M059J (cell line): ENCODE measurements around the gene NXN. TPM values are rescaled to one million over a fixed set of nuclear protein-coding genes. Genes with fewer than 3 reads are reported as not detected.
"Not testable (repeated sequence)": the region's sequence is repeated elsewhere in the genome, so short reads cannot be mapped to it uniquely, and the experiment has no call there.

Experiments
- DNase-seq: peaks from one replicate; pipeline ENCODE4 v3.0.0-alpha.2; 2012; ENCODE audit warnings: low read depth
- total RNA-seq: library from RNA; depleted of rRNA; stranded (reverse); fragments of >200 nt; shearing (Covaris generic); gene quantifications from 2 replicates; pipeline ENCODE4 v1.2.3, GENCODE V29; 2014

The NXN gene
- total RNA-seq, 1 experiment from 2014 or later = 32.8 TPM

DNA sequence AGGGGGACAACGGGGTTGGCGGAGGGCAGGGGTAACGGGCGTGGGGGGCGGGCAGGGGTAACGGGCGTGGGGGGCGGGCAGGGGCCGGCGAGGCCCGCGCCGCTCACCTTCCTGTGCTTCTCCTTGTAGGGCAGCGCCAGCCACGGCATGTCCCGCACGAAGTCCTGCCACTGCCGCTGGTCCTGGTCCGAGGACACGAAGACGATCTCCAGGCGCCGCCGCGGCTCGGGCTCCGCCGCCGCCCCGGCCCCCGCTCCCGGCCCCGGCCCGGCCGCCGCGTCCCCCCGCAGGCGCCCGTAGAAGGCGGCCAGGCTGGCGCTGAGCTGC, 401 bp downstream of the NXN start:
- DNase-seq = no peak

DNA sequence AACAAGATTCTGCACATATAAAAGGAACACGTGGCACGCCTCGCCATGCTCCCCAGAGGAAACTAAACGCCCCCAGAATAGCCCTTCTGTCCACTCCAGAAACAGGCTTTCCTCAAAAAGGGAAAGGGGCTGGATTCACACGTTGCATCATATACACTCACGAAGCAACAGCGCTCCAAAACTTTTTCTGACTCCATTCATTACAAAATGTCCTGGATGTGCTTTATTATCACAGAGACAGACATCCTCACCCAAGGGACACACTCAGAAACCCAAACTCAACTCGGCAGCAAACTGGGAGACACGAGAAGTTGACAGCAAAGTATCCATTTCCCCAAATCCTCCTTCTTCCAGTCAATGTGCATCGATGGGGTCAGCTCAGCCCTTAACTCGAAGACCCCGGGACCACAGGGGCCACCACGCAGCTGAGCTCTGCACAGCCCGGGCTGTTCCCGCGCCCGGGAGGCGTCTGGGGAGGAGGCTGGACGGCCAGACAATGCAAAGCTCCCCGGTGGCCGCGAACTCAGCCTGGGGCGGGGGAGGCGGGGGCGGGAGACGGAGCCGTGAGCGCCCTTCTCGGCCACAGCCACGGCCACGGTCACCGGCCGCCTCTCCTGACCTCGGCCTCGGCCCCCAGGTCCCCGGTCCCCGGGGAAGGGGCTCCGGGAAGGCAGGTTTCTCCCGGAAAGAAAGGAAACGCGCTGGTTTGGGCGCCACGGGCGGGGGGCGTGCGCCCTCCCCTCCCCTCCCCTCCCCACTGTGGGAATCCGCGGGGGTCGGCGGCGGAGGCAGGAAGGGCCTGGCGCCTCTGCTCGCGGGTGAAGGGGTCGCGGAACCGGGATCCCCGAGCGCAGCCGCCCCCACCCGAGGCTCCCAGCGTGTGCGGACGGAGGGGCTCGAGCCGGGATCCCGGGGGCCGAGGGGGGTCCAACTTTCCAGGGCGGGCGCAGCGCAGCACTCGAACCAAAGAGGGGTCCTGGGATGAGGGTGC, 1.2 kb downstream of the NXN start:
- DNase-seq = peak; percentile 35

DNA sequence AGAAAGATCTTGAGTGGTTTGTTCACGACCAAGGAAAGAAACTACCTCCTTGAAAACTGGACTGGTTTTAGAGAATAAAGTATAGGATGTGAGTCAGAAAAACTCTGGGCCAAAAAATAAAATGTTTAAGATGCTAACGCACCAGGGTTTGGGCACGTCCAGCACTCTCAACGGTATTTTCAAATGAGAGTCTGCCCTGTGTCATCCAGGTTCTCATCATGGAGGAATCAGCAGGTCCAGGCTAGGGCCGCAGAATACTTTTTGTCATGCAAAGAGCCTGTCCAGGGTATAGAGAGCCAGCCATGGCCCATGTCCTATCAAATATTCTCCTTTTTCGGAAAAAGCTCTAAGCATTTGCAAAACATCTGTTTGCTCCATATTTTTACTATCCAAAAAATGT, 2.4 kb downstream of the NXN start:
- no peak for DNase-seq

DNA sequence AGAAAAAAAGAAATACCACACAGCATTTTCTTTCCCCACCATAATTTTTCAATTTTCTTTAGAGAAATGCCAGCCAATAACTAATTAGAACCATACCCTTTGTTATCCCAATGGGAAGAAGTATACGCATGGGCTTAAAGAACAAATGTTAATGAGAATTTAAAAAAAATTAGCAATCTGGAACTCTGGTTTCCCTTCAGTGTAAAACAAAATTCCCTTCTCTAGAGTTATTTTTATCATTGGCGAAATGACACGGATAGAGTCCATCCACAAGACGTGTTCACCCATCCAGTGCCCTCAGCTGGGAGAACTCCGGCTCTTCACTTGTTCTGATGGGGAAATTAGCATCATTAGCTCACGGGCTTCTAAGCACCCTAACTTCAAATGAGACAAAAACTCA, 3.3 kb downstream of the NXN start:
- DNase-seq = no peak

DNA sequence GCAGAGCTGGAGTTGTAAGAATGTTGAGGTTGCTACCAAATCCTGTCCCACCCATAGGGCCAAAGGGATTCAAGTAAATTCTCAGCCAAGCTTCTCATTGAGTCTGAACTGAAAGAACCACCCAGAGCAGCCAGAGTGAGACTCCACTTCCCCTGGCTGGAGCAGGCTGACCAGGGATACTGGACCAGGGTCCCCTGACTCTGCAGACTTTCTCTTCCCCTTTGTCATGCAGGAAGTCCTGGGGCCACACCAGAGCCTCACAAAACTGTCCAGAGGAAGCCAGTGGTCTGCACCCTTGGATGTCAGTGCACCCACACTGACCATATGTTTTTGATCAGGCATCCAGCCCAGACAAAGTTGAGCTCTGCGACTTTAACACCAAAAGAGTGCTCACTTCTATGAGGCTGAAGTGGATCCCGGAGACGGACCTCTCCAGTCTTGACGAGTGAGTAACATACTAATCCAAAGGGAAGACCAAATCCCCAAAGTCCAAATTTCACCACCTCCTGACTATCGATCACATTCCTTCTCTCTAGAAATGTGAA, 4.1 kb downstream of the NXN start:
- DNase-seq = no peak

DNA sequence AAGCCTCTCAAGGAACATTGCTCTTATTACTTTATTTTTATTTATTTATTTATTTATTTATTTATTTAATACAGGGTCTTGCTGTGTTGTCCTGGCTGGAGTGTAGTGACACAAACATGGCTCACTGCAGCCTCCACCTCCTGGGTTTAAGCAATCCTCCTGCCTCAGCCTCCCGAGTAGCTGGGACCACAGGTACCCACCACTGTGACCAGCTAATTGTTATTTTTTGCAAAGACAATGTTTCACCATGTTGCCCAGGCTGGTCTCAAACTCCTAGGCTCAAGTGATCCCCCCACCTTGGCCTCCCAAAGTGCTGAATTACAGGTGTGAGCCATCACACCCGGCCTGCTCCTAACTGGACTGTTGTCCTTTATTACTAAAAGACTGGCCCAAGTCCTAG, 4.8 kb downstream of the NXN start:
- DNase-seq = not testable (repeated sequence)

DNA sequence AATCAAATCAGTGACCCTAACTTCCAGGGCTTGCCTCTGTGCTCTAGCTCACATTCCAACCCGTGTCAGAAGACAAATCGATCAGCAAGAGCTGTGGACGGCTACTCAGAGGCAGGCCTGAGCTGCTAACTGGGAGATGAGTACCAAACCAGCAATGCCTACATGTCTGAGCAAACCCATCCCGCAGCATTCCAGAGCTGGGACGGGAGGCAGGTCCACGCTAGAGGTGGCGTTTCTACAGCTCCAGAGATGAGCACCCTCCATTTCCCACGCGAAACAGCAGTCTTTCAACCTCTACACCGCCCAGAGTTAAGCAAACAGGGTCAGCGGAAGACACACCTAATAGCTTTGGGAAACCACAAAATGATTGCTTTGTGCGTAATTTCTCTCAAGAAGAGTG, 6.5 kb downstream of the NXN start:
- DNase-seq = no peak

DNA sequence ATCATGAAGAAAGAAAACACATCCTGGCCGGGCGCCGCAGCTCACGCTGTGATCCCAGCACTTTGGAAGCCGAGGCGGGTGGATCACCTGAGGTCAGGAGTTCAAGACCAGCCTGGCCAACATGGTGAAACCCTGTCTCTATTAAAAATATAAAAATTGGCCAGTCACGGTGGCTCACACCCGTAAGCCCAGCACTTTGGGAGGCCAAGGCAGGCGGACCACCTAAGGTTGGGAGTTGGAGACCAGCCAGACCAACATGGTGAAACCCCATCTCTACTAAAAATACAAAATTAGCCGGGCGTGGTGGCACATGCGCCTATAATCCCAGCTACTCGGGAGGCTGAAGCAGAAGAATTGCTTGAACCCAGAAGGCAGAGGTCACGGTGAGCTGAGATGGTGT, 7.7 kb downstream of the NXN start:
- DNase-seq = not testable (repeated sequence)

DNA sequence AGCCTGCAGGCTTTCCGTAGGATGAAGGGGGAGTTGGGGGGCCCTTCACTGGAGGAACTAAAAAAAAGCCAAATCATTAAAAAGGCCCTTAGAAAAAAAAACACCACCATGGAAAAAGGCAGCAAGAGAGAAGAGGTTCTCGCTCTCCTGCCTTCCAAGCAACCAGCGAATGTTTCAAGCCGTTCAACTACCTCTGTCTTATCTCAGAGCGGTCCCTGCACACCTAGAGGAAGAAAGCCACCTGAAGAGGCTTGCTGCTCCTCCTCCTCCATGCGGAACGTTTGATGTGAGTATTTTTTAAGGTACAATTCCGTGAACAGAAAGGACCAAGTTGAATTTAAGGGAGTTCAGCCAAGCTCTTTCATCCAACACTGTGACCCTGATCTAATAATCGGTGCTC, 9.2 kb downstream of the NXN start:
- no peak for DNase-seq

DNA sequence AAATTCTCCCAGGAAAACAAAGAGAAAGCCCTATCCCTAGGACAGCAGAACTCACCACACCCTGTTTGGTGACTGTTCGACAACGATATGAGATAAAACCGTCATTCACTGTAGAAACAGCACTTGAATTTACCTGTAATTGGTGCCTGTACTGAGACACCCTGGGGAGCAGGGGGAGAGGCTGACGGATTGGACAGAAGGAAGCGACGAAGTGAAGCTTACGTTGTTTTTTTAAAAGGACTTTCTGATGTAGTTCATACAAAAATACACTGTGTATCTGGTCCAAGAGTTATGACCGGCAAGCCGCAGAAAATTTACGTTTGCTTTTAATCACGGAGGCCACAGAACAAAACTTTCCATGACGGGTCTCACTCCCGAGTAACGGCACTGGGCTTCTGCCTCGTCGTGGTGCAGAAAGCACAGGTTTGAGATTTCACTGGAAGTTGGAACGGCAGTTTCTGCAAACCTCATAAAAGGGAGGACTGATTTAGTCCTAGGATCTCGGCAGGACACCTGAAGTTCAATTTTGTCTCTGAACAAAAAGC, 9.7 kb downstream of the NXN start:
- DNase-seq = no peak

DNA sequence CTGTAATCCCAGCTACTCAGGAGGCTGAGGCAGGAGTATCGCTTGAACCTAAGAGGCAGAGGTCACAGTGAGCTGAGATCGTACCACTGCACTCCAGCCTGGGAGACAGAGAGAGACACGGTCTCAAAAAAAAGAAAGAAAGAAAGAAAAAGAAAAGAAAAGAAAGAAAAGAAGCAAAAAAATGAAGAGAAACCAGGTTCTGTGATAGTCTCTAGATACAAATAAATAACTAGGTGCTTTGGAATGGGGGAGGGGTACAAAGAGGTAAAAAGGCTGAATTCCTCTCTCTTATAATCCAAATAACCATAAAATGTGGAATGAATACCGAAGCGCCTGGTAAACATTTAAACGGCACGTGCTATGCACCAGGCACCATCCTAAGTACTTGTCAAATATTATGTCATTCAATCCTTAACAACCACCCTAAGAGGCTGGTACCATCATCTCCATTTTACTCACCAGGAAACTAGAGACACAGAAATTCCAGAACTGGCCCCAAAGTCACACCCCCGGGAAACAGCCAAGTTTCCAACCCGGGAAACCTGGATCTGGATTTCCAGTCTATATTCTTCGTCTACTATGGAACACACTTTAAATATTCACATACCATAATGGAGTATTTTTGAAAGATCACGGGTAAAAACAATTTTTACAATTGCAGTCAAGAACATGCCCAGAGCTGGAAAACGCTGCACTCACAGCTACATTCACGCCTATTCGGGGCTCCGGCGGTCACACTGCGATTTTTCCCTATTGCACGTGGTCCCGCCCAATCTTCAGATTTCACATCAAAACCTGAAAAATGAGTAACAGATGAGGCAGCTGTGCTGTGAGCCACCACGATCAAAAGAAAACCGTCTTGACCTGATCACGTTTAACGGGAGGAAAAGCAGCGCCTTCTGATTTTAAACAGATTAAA, 10.5 kb downstream of the NXN start:
- no peak for DNase-seq

DNA sequence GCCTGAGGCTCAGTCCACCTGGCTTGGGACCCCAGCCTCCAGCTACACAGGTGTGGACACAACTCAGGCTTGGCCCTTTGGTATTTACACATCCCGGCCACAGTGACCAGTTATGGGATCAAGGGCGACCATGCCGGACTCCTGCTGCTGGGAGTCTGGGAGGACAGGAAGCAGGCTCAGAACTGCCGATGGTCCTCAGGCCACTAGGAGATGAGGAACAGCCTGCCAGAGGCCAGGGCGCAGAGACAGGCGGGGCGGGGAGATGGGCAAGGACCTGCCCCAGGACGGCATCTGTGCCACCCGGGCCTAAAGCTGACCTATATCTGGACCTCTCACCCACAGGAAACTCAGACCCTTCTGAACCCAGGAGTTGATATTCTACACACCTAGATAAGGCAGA, 12.5 kb downstream of the NXN start:
- DNase-seq = no peak

DNA sequence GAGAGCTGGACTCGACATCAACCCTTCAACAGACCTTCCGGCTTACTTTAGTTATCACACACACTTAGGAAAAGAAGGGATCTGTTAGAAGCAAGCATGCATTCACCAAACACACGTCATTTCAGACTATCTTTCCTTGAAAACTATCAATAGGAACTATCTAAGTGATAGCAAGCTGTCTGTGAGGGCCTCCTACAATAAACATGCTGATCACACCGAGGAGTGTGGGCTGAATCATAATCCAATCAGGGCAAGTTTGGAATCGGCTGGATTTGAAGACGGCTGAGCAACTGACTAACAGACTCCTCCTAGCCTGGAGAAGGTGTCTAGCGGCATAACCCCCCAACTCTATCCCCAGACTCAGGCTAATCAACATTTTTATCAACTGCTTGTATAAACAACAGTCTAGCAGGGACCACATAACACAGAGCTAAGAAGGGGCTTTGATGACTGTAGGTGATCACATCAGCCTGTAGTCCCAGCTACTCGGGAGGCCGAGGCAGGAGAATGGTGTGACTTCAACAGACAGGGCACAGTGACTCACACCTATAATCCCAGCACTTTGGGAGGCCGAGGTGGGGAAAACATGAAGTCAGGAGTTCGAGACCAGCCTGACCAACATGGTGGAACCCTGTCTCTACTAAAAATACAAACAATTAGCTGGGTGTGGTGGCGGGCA, 14.1 kb downstream of the NXN start:
- DNase-seq = no peak

DNA sequence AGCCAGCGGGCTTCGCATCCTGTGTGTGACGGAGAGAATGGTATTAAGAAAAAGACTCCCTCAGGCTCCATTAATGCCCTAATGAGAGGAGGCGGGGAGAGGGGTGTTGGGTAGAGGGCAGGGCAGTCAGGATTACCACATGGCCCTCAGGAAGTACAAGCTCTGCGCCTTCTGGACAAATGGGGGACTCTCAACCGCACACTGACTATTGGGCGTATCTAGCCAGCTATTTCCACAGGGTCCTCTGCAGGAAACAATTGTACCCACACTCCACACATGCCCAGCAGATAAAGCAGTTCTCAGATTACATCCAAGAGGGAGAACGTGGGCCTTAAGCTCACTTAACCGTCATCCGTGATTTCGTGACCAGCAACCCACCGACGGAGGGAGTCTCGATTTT, 14.7 kb downstream of the NXN start:
- DNase-seq = no peak

DNA sequence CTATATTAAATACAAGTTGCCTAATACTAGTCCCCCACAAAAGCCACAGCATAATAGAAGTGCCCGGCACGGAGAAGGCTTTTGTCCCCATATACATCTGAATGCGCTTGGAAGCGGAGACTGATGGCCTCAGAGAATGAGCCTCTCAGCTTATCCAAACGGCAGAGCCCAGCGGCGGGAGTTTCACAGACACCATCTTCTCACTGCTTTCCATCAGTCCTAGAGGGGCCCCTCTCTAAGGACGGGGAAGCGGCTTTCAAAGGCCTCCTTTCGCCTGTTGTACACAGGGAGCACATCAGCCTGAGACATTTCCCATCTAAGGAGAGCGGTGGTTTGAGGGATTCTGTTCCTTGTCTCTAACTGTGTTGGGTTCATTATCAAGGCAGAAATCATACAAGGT, 16.9 kb downstream of the NXN start:
- no peak for DNase-seq

DNA sequence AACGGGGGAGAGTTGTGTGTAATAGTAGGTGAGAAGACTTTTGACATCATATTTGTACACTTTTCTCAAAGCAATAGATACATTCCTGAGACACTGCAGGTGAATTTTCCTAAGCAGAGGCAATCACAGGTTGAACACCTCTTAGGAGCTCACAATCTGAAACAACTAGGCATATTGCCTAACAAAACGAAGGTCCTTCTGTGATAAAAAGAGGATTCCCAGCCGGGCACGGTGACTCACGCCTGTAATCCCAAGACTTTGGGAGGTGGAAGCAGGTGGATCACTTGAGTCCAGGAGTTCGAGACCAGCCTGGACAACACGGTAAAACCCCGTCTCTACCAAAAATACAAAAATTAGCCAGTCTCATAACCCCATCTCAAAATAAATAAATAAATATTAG, 17.4 kb downstream of the NXN start:
- DNase-seq = no peak

DNA sequence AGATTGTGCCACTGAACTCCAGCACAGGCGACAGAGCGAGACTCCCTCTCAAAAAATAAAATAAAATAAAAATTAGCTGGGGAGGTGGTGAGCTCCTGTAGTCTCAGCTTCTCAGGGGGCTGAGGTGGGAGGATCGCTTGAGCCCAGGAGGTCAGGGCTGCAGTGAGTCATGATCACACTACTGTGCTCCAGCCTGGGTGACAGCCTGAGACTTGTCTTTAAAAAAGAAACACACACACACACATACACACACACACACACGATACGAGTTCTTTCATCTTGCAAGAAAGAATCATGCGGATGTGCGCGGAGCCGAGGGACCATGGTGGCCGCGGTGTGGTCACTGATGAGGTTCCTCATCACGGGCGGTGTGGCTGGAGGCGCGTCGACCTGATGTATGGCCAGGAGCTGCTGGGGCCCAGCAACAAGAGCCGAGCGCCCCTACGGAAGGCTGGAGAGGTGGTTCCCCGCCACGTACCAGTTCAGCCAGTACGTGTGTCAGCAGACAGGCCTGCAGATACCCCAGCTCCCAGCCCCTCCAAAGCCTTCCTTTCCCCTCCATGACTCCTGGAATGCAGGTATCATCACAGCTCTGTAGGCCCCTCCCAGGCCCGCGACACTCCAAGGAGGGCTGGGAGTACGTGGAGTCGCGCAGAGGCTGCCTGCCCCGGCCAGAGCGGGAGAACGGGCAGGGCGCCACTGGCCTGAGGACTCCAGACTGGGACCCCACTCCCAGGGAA, 20.7 kb downstream of the NXN start:
- DNase-seq = peak; percentile 32

DNA sequence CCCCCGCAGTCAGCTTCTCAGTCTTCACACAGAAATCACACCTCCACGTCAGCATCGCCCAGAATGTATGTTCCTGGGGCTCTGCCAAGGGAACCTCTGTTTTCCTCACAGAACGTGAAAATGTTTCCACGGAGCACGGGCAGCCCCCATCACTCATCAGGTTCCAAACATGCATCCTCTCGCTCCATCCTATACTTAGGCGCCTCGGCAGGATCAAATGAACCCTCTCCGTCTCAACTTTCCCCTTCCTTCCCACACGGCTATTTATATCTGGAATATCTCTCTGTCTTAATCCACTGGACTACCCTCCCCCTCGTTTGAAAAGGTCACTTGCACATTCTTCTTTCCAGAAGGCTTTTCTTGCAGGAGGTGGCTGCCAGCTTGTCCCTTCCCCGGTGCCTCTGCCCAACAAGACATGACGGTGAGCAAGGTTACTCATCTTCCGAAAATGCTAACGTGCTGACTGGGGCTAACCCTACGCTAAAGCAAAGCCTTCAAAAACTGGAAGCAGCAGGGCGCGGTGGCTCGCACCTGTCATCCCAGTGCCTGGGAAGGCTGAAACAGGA, 21.6 kb downstream of the NXN start:
- DNase-seq = no peak

DNA sequence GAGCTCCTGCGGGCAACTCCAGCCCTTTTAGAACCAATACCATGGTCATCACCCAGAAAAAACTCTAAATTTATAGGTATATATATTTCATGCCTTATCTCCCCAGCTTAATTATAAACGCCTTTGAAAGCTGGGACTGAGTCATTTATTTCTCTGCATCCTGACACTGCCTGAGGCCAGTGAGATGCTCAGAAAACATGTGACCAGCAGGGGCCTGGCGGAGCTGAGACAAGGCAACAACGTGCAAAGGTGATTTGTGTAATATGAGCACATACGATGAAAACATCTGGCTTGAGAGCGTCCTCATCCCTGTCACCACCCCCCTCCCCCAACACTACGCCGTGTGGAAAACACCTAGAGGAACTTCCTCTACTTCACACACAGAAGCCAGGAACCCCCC, 22.7 kb downstream of the NXN start:
- DNase-seq = peak; percentile 88

DNA sequence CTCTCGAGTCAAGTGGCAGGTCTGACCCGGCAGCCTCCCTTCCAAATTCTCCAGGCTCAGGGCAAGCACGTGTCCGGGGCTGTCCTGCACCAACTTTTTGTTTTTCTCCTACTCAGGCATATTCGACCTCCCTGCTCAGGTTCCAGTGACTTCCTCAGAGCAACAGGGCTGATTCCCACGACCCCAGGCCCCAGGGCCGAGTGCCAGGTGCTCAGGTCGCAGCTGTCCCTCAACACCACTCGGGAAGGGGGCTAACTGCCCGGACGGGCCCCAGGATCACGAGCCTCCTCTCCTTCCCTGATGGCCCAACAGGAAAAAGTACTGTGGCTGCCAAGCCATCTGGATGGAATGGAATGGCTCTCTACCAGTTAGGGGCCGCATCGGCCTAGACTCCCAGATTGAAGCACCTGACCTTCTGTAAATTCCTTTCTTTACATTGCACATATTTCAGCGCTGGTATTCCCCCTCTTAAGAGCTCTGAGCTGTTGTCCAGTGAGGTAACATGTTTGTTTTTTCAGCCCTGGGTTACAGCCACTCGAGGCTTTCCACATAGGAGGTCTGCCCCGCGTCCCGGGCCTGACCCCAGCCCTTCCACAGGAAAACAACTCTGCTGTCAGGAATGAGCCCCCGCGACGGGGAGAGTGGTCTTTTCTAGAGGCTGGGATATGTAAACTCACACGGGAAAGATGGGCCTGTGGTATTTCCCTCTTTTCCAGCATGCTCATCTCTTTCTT, 25.0 kb downstream of the NXN start:
- DNase-seq = no peak
